ENCODE measurements around the gene NDUFAF3.

DNA sequence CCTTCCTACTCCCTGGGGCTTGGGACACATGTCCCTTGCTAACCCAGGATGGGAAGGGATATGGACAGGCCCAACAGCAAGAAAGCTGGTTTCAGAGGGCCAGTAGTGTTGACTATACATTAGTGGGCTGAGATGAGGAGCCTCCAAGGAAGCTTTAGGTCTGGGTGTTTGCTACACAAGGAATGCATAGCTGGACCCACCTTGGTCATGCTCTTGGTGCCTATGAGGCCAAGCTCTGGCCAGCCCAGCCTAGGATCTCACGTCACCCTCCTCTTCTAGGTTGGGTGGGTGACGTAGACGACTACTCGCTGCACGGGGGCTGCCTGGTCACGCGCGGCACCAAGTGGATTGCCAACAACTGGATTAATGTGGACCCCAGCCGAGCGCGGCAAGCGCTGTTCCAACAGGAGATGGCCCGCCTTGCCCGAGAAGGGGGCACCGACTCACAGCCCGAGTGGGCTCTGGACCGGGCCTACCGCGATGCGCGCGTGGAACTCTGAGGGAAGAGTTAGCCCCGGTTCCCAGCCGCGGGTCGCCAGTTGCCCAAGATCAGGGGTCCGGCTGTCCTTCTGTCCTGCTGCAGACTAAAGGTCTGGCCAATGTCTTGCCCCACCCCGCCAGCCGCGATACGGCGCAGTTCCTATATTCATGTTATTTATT lies 15.4 kb upstream of the NDUFAF3 start:
- TF ChIP-seq EZH2phosphoT487 (IDR thresholded peaks at IDR 0.05; ENCODE audit: borderline replicate concordance, low read depth, low read length), result no peak
- no peak for TF ChIP-seq CTCF (conservative IDR thresholded peaks at IDR 0.05; ENCODE audit: low read length)
